GM23338 (cell line): Measurements from ENCODE around the gene FBLN1. TPM values are rescaled to one million over a fixed set of nuclear protein-coding genes. Genes with fewer than 3 reads are reported as not detected.

Experiments used
- ATAC-seq: fragments of 200-7000 bp; cut with Tn5 transposase; 3 replicates; pipeline ENCODE4 v1.9.1; 2020
- DNase-seq: peaks from one replicate; pipeline ENCODE4 v3.0.0-alpha.2; 2015; ENCODE audit warnings: low spot score
- H2AFZ ChIP-seq: fragments of 200-600 bp; sonication (generic); 2 replicates; pipeline ENCODE4 v1.8.0; 2016; ENCODE audit warnings: antibody characterized with exemption, mild to moderate bottlenecking, moderate library complexity
- H3F3A ChIP-seq: fragments of 200-600 bp; sonication (generic); replicated peaks from 2 replicates; pipeline ENCODE4 v1.8.0; 2017; ENCODE audit warnings: antibody characterized with exemption, mixed run types, low read depth
- H3K27ac ChIP-seq: fragments of 200-600 bp; sonication (generic); 2 replicates; pipeline ENCODE4 v1.6.1; 2016; ENCODE audit warnings: low read depth
- H3K27me3 ChIP-seq: fragments of 200-600 bp; sonication (generic); 2 replicates; pipeline ENCODE4 v1.8.0; 2016; ENCODE audit warnings: mild to moderate bottlenecking, mixed run types, moderate library complexity; ENCODE audit not compliant: insufficient read depth
- H3K36me3 ChIP-seq: fragments of 200-600 bp; sonication (generic); 2 replicates; pipeline ENCODE4 v1.8.0; 2016; ENCODE audit warnings: mild to moderate bottlenecking; ENCODE audit not compliant: insufficient read depth
- H3K4me1 ChIP-seq: fragments of 200-600 bp; sonication (generic); 2 replicates; pipeline ENCODE4 v1.8.0; 2016; ENCODE audit warnings: mild to moderate bottlenecking, moderate library complexity; ENCODE audit not compliant: insufficient read depth
- H3K4me2 ChIP-seq: fragments of 200-600 bp; sonication (generic); 2 replicates; pipeline ENCODE4 v1.7.1; 2017; ENCODE audit warnings: mixed run types
- H3K4me3 ChIP-seq: fragments of 200-600 bp; sonication (generic); 2 replicates; pipeline ENCODE4 v1.6.1; 2016; ENCODE audit warnings: mixed run types
- H3K79me2 ChIP-seq: fragments of 200-600 bp; sonication (generic); replicated peaks from 2 replicates; pipeline ENCODE4 v1.8.0; 2017; ENCODE audit warnings: mild to moderate bottlenecking; ENCODE audit not compliant: insufficient read depth
- H3K9me2 ChIP-seq: fragments of 200-600 bp; sonication (generic); 2 replicates; pipeline ENCODE4 v1.8.0; 2017; ENCODE audit not compliant: insufficient read depth
- H4K20me1 ChIP-seq: fragments of 200-600 bp; sonication (generic); replicated peaks from 2 replicates; pipeline ENCODE4 v1.8.0; 2017; ENCODE audit warnings: mild to moderate bottlenecking; ENCODE audit not compliant: insufficient read depth
- H3K27ac Mint-ChIP-seq: 2 replicates; pipeline ENCODE4 v1.8.0; 2020; ENCODE audit warnings: inconsistent platforms, mild to moderate bottlenecking, moderate library complexity, mixed read lengths
- H3K27me3 Mint-ChIP-seq: 3 replicates; pipeline ENCODE4 v1.8.0; 2022; ENCODE audit warnings: low read depth, mild to moderate bottlenecking, moderate library complexity, mixed read lengths, inconsistent platforms; ENCODE audit not compliant: insufficient read depth, poor library complexity
- H3K36me3 Mint-ChIP-seq: 3 replicates; pipeline ENCODE4 v1.8.0; 2021; ENCODE audit warnings: low read depth, mild to moderate bottlenecking, inconsistent platforms, moderate library complexity, mixed read lengths
- H3K4me1 Mint-ChIP-seq: 3 replicates; pipeline ENCODE4 v1.8.0; 2020; ENCODE audit warnings: mild to moderate bottlenecking, inconsistent platforms, mixed read lengths
- H3K4me3 Mint-ChIP-seq: 3 replicates; pipeline ENCODE4 v1.8.0; 2021; ENCODE audit warnings: moderate library complexity, mild to moderate bottlenecking, inconsistent platforms, mixed read lengths
- H3K9me3 Mint-ChIP-seq: 3 replicates; pipeline ENCODE4 v1.8.0; 2020; ENCODE audit warnings: moderate library complexity, mild to moderate bottlenecking, inconsistent platforms, mixed read lengths
- CREB1 ChIP-seq: fragments of 250-450 bp; sonication (Bioruptor Pico); IDR thresholded peaks from 2 replicates; pipeline ENCODE4 v1.5.0; 2020; ENCODE audit warnings: low read depth, mild to moderate bottlenecking, moderate library complexity
- ETS1 ChIP-seq: IDR thresholded peaks from 2 replicates; pipeline ENCODE4 v1.6.1; 2016; ENCODE audit warnings: antibody characterized with exemption
- EZH2 ChIP-seq: fragments of 200-600 bp; sonication (generic); IDR thresholded peaks from one replicate; pipeline ENCODE4 v1.8.0; 2017; ENCODE audit warnings: antibody characterized with exemption, mild to moderate bottlenecking, low read depth; ENCODE audit not compliant: unreplicated experiment
- POLR2AphosphoS5 ChIP-seq: IDR thresholded peaks from 2 replicates; pipeline ENCODE4 v1.6.1; 2016; ENCODE audit warnings: antibody characterized with exemption, low read depth
- STAT1 ChIP-seq: IDR thresholded peaks from one replicate; pipeline ENCODE4 v1.6.1; 2016; ENCODE audit warnings: antibody characterized with exemption; ENCODE audit not compliant: unreplicated experiment
- ZNF114 ChIP-seq: fragments of 250-450 bp; sonication (Bioruptor Pico); IDR thresholded peaks from 2 replicates; pipeline ENCODE4 v1.5.0; 2020; ENCODE audit warnings: mild to moderate bottlenecking, moderate library complexity
- ZNF331 ChIP-seq: fragments of 250-450 bp; sonication (Bioruptor Pico); IDR thresholded peaks from 2 replicates; pipeline ENCODE4 v1.5.0; 2020; ENCODE audit warnings: low read depth, mild to moderate bottlenecking, moderate library complexity
- polyA plus RNA-seq: library from polyadenylated mRNA; unstranded; fragments of >200 nt; fragmentation: Nextera tagmentation; extraction: Ambion mirVana; gene quantifications from 2 replicates; pipeline ENCODE4 v1.2.1, GENCODE V29; 2016
- total RNA-seq: library from RNA; depleted of rRNA; stranded (reverse); fragments of >200 nt; shearing (Covaris generic); gene quantifications from 2 replicates; pipeline ENCODE4 v1.2.3, GENCODE V29; 2014
- TF ChIP-seq, protein P1 (sequence below), 2 experiments: fragments of 200-600 bp in 1 of 2; sonication (generic) in 1 of 2; conservative IDR thresholded peaks; 2 replicates each; pipeline versions ENCODE4 v1.5.1 to v1.6.1; 2016 to 2017; ENCODE audit warnings: antibody characterized with exemption in 2 of 2, low read depth in 2 of 2, mild to moderate bottlenecking in 2 of 2, moderate library complexity in 1 of 2

FBLN1 gene
- total and polyA plus RNA-seq, 2 experiments from 2014 or later, result 90.1 to 137 TPM

GRCh38 chr22:45628515-45628914, 125.8 kb downstream of the FBLN1 start:
- no peak for TF ChIP-seq ZNF114 (CRISPR knock-in tag)
- H3K36me3 Mint-ChIP-seq, result no peaks in the 10 kb centered on the region
- H3F3A ChIP-seq, result peaks cover 8% of the 10 kb centered on the region; the same call in 1 of the 2 replicates
- 0 out of 2 replicates have a peak overlapping the region, but pooled peaks have one; percentile 62 for H3K4me2 ChIP-seq
- H3K27me3 ChIP-seq, result no peaks in the 10 kb centered on the region
- DNase-seq (peak; percentile 80), ATAC-seq (peak; percentile 51)
- no peak overlapping the region for H2AFZ ChIP-seq
- H3K27ac Mint-ChIP-seq, result no peak overlapping the region
- no peaks in the 10 kb centered on the region for H4K20me1 ChIP-seq
- peaks cover 61% of the 10 kb centered on the region for H3K4me1 Mint-ChIP-seq
- peaks cover 20% of the 10 kb centered on the region for H3K27me3 Mint-ChIP-seq
- no peak overlapping the region for H3K4me3 ChIP-seq
- H3K27ac ChIP-seq, result no peak overlapping the region
- H3K4me3 Mint-ChIP-seq, result no peak overlapping the region
- H3K4me1 ChIP-seq, result peaks cover 50% of the 10 kb centered on the region
- no peaks in the 10 kb centered on the region for H3K9me2 ChIP-seq
- H3K9me3 Mint-ChIP-seq, result no peaks in the 10 kb centered on the region; the same call in 2 of the 3 replicates
- H3K79me2 ChIP-seq, result no peaks in the 10 kb centered on the region
- H3K36me3 ChIP-seq, result 0 out of 2 replicates have a peak, but pooled peaks cover 2% of the 10 kb centered on the region

GRCh38 chr22:45629469-45630089, 126.9 kb downstream of the FBLN1 start:
- Histone ChIP-seq H3K4me2 (peak overlapping the region; percentile 62; the same call in 1 of the 2 replicates), H3K9me2 (no peaks in the 10 kb centered on the region), H3K27ac (peak overlapping the region; percentile 78; the same call in 1 of the 2 replicates), H3F3A (peaks cover 8% of the 10 kb centered on the region; the same call in 1 of the 2 replicates), H3K36me3 (no peaks in the 10 kb centered on the region), H3K27me3 (no peaks in the 10 kb centered on the region), H3K4me3 (no peak overlapping the region), H2AFZ (peak overlapping the region; percentile 61; the same call in 1 of the 2 replicates), H4K20me1 (no peaks in the 10 kb centered on the region), H3K4me1 (peaks cover 50% of the 10 kb centered on the region), H3K79me2 (no peaks in the 10 kb centered on the region)
- Mint-ChIP-seq H3K4me3 (no peak overlapping the region), H3K9me3 (no peaks in the 10 kb centered on the region; the same call in 2 of the 3 replicates), H3K36me3 (no peaks in the 10 kb centered on the region), H3K27me3 (peaks cover 22% of the 10 kb centered on the region), H3K27ac (no peak overlapping the region), H3K4me1 (peaks cover 63% of the 10 kb centered on the region)
- TF ChIP-seq CREB1 (CRISPR knock-in tag), result peak; percentile 82
- TF ChIP-seq EZH2, result no peak
- DNase-seq (peak; percentile 74), ATAC-seq (peak; percentile 17)

- H3K4me1 Mint-ChIP-seq, result peaks cover 61% of the 10 kb centered on the region
- 0 out of 2 replicates have a peak overlapping the region, but pooled peaks have one; percentile 49 for H3K27ac Mint-ChIP-seq
- Histone ChIP-seq H2AFZ (no peak overlapping the region), H3K4me3 (peak overlapping the region; percentile 29; the same call in 1 of the 2 replicates), H3F3A (peaks cover 8% of the 10 kb centered on the region; the same call in 1 of the 2 replicates), H3K27ac (peak overlapping the region; percentile 36; the same call in 1 of the 2 replicates), H3K79me2 (no peaks in the 10 kb centered on the region), H4K20me1 (no peaks in the 10 kb centered on the region), H3K9me2 (no peaks in the 10 kb centered on the region), H3K27me3 (no peaks in the 10 kb centered on the region), H3K4me1 (peaks cover 50% of the 10 kb centered on the region), H3K36me3 (no peaks in the 10 kb centered on the region), H3K4me2 (peak overlapping the region; percentile 73)
- no peaks in the 10 kb centered on the region for H3K36me3 Mint-ChIP-seq
- DNase-seq (no peak), ATAC-seq (no peak)
- H3K27me3 Mint-ChIP-seq, result peaks cover 21% of the 10 kb centered on the region
- peak overlapping the region; percentile 55; the same call in 2 of the 3 replicates for H3K4me3 Mint-ChIP-seq
- H3K9me3 Mint-ChIP-seq, result no peaks in the 10 kb centered on the region; the same call in 2 of the 3 replicates
- no peak for TF ChIP-seq ZNF331 (CRISPR knock-in tag)
- TF ChIP-seq ETS1, result no peak
- TF ChIP-seq EZH2, result no peak
- TF ChIP-seq, protein P1, sequence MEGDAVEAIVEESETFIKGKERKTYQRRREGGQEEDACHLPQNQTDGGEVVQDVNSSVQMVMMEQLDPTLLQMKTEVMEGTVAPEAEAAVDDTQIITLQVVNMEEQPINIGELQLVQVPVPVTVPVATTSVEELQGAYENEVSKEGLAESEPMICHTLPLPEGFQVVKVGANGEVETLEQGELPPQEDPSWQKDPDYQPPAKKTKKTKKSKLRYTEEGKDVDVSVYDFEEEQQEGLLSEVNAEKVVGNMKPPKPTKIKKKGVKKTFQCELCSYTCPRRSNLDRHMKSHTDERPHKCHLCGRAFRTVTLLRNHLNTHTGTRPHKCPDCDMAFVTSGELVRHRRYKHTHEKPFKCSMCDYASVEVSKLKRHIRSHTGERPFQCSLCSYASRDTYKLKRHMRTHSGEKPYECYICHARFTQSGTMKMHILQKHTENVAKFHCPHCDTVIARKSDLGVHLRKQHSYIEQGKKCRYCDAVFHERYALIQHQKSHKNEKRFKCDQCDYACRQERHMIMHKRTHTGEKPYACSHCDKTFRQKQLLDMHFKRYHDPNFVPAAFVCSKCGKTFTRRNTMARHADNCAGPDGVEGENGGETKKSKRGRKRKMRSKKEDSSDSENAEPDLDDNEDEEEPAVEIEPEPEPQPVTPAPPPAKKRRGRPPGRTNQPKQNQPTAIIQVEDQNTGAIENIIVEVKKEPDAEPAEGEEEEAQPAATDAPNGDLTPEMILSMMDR (conservative IDR thresholded peaks at IDR 0.05; ENCODE audit: low read depth in 2 of 2), result no peak
- TF ChIP-seq STAT1, result no peak
- TF ChIP-seq CREB1 (CRISPR knock-in tag), result no peak
- no peak for TF ChIP-seq POLR2AphosphoS5
Observed at GRCh38 chr22:45630436-45630835, 127.8 kb downstream of the FBLN1 start.
